Trophoblast cell (in vitro differentiated cells and primary cell): ENCODE measurements around the gene ARL13B.
A peak's percentile ranks its signal among the peaks of the same experiment; 100 is the strongest.

Experiments used
- DNase-seq, 2 donors: peaks; one replicate each; pipeline ENCODE4 v3.0.0-alpha.2; 2016
- H2AFZ ChIP-seq: 2 replicates; pipeline ENCODE4 v1.6.1; 2013; ENCODE audit warnings: low read length, moderate library complexity, mild to moderate bottlenecking; ENCODE audit not compliant: insufficient read depth, poor library complexity
- H2AK5ac ChIP-seq: 2 replicates; pipeline ENCODE4 v1.6.1; 2013; ENCODE audit warnings: mild to moderate bottlenecking, low read length
- H2BK120ac ChIP-seq: 2 replicates; pipeline ENCODE4 v1.6.1; 2013; ENCODE audit warnings: low read length, mild to moderate bottlenecking, moderate library complexity; ENCODE audit not compliant: insufficient read depth, poor library complexity
- H2BK12ac ChIP-seq: 2 replicates; pipeline ENCODE4 v1.6.1; 2013; ENCODE audit warnings: mild to moderate bottlenecking, low read length, moderate library complexity
- H2BK5ac ChIP-seq: 2 replicates; pipeline ENCODE4 v1.6.1; 2013; ENCODE audit warnings: low read length, low read depth, moderate library complexity, mild to moderate bottlenecking; ENCODE audit not compliant: poor library complexity
- H3K14ac ChIP-seq: 2 replicates; pipeline ENCODE4 v1.6.1; 2013; ENCODE audit warnings: mild to moderate bottlenecking, low read length
- H3K18ac ChIP-seq: 2 replicates; pipeline ENCODE4 v1.6.1; 2013; ENCODE audit warnings: mild to moderate bottlenecking, low read length
- H3K23ac ChIP-seq: 2 replicates; pipeline ENCODE4 v1.6.1; 2013; ENCODE audit warnings: low read length
- H3K27ac ChIP-seq: 2 replicates; pipeline ENCODE4 v1.5.1; 2013; ENCODE audit warnings: low read depth, mild to moderate bottlenecking, inconsistent platforms, low read length, moderate library complexity
- H3K27me3 ChIP-seq: 2 replicates; pipeline ENCODE4 v1.6.1; 2013; ENCODE audit warnings: inconsistent platforms, mild to moderate bottlenecking, low read length, moderate library complexity; ENCODE audit not compliant: insufficient read depth
- H3K36me3 ChIP-seq, 2 experiments: 1 replicate in 1 of 2; 2 replicates in 1 of 2; pipeline ENCODE4 v1.6.1; 2013; ENCODE audit warnings: low read length in 2 of 2, mild to moderate bottlenecking in 2 of 2, moderate library complexity in 1 of 2; ENCODE audit not compliant: insufficient read depth in 2 of 2, control insufficient read depth in 1 of 2
- H3K4ac ChIP-seq: 2 replicates; pipeline ENCODE4 v1.6.1; 2013; ENCODE audit warnings: low read depth, mild to moderate bottlenecking, low read length, moderate library complexity
- H3K4me1 ChIP-seq, 2 experiments: 1 replicate in 1 of 2; 2 replicates in 1 of 2; pipeline ENCODE4 v1.6.1; 2013; ENCODE audit warnings: low read length in 2 of 2, mild to moderate bottlenecking in 2 of 2, moderate library complexity in 1 of 2; ENCODE audit not compliant: insufficient read depth in 2 of 2, control insufficient read depth in 1 of 2
- H3K4me2 ChIP-seq: 2 replicates; pipeline ENCODE4 v1.6.1; 2013; ENCODE audit warnings: inconsistent platforms, mild to moderate bottlenecking, low read length, moderate library complexity
- H3K4me3 ChIP-seq: 2 replicates; pipeline ENCODE4 v1.5.1; 2013; ENCODE audit warnings: mild to moderate bottlenecking, low read depth, low read length, inconsistent platforms
- H3K79me1 ChIP-seq: one replicate; pipeline ENCODE4 v1.6.1; 2013; ENCODE audit warnings: low read length
- H3K79me2 ChIP-seq: 2 replicates; pipeline ENCODE4 v1.6.1; 2013; ENCODE audit warnings: low read length, mild to moderate bottlenecking; ENCODE audit not compliant: control insufficient read depth, insufficient read depth, poor library complexity
- H3K9ac ChIP-seq: 2 replicates; pipeline ENCODE4 v1.6.1; 2013; ENCODE audit warnings: mild to moderate bottlenecking, low read length
- H3K9me3 ChIP-seq: 2 replicates; pipeline ENCODE4 v1.6.1; 2013; ENCODE audit warnings: low read depth, mild to moderate bottlenecking, control low read depth, inconsistent platforms, low read length; ENCODE audit not compliant: insufficient read depth
- H4K12ac ChIP-seq: 2 replicates; pipeline ENCODE4 v1.6.1; 2013; ENCODE audit warnings: low read depth, mild to moderate bottlenecking, low read length, moderate library complexity
- H4K8ac ChIP-seq: 2 replicates; pipeline ENCODE4 v1.6.1; 2013; ENCODE audit warnings: low read depth, mild to moderate bottlenecking, low read length, moderate library complexity
- H4K91ac ChIP-seq: one replicate; pipeline ENCODE4 v1.6.1; 2013; ENCODE audit warnings: low read depth, mild to moderate bottlenecking, low read length, moderate library complexity
- WGBS: extraction: QIAGEN DNeasy Blood & Tissue Kit; methylation state at CpG from one replicate; pipeline ENCODE4 v1.1.7; 2013; ENCODE audit warnings: missing lambda C conversion rate; ENCODE audit not compliant: insufficient read length, insufficient coverage; ENCODE audit errors: extremely low coverage; 5-methylcytosine and 5-hydroxymethylcytosine counted together

Gene ARL13B

GRCh38 chr3:94024385-94024784 lies 44.4 kb downstream of the ARL13B start:
- Histone ChIP-seq H2BK120ac (no peak overlapping the region), H2AK5ac (no peak overlapping the region), H4K8ac (no peak overlapping the region), H3K9ac (no peak overlapping the region), H4K91ac (no peak overlapping the region), H3K79me2 (no peaks in the 10 kb centered on the region), H3K9me3 (no peaks in the 10 kb centered on the region), H2AFZ (no peak overlapping the region), H3K4me3 (no peak overlapping the region), H4K12ac (no peak overlapping the region), H2BK12ac (no peak overlapping the region), H3K14ac (no peak overlapping the region), H2BK5ac (no peak overlapping the region), H3K27ac (no peak overlapping the region), H3K23ac (no peak overlapping the region), H3K36me3 (no peaks in the 10 kb centered on the region), H3K27me3 (no peaks in the 10 kb centered on the region), H3K4me2 (no peak overlapping the region), H3K4me1 (no peaks in the 10 kb centered on the region), H3K79me1 (no peaks in the 10 kb centered on the region), H3K4ac (no peak overlapping the region), H3K18ac (no peak overlapping the region)
- WGBS, result no CpG with 5 or more reads among the region's 3 CpGs
- DNase-seq, result no peak

GRCh38 chr3:94026623-94027022 lies 46.7 kb downstream of the ARL13B start:
- Histone ChIP-seq H3K79me1 (no peaks in the 10 kb centered on the region), H3K79me2 (no peaks in the 10 kb centered on the region), H4K8ac (no peak overlapping the region), H3K4me2 (no peak overlapping the region), H2BK5ac (no peak overlapping the region), H3K4me1 (no peaks in the 10 kb centered on the region), H3K9me3 (no peaks in the 10 kb centered on the region), H3K36me3 (no peaks in the 10 kb centered on the region), H2BK120ac (no peak overlapping the region), H2AFZ (no peak overlapping the region), H3K9ac (no peak overlapping the region), H3K27me3 (no peaks in the 10 kb centered on the region), H2BK12ac (no peak overlapping the region), H3K4ac (no peak overlapping the region), H3K4me3 (no peak overlapping the region), H3K14ac (no peak overlapping the region), H3K23ac (no peak overlapping the region), H4K91ac (no peak overlapping the region), H4K12ac (no peak overlapping the region), H3K27ac (no peak overlapping the region), H3K18ac (no peak overlapping the region), H2AK5ac (no peak overlapping the region)
- no CpG with 5 or more reads among the region's 2 CpGs for WGBS
- no peak for DNase-seq

DNA sequence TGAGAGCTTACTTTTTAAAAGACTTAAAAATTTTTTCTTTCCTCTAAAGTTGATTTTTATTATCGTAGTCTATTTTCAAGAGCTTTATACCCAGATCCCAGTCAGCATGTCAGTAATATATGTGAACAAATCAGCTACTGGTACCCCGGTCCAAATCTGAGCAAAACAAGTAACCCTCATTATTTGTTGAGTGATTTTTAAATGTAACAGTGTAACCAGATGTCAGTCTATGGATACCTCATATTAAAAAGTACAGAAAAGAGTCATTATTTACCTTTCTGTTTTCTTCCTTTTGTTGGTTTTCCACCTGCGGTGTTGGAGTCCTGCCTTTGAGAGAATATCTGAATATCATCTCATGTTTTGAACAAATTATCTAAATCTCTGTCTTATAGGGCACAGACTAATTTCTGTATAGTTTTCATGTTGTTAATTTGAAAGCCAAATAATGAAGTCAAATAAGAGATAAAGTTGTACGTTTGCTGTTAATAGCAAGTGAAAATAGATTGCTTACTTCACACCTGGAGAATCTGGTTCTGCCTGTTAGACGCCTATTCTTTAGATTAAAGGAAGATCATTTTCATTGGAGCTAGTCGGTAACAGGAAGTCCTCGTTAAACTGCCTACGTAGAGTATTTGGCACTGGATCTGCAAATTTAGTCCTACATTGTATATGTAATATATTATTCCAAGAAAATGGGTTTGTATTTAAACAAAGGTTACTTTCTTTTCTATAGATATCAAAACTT lies 48.3 kb downstream of the ARL13B start, which contains the start of gene STX19:
Gene STX19 (minus strand): TSS at position 505 of the 745 bp plus-strand sequence. CDS start 13,328 bp downstream, outside the sequence.
- H3K4me1 ChIP-seq, result no peaks in the 10 kb centered on the region
- H3K18ac ChIP-seq, result no peak within 1 kb of the TSS
- no peak within 1 kb of the TSS for H2AK5ac ChIP-seq
- no peak within 1 kb of the TSS for H2AFZ ChIP-seq
- H3K27me3 ChIP-seq, result no peaks in the 10 kb centered on the region
- no peak within 1 kb of the TSS for H2BK12ac ChIP-seq
- peak; percentile 38 to 83 for DNase-seq
- no peak within 1 kb of the TSS for H3K27ac ChIP-seq
- no CpG with 5 or more reads among the region's 8 CpGs for WGBS
- H4K8ac ChIP-seq, result no peak within 1 kb of the TSS
- no peak within 1 kb of the TSS for H3K4me2 ChIP-seq
- H2BK120ac ChIP-seq, result no peak within 1 kb of the TSS
- no peak within 1 kb of the TSS for H3K4me3 ChIP-seq
- no peak within 1 kb of the TSS for H3K14ac ChIP-seq
- H4K91ac ChIP-seq, result no peak within 1 kb of the TSS
- H3K79me2 ChIP-seq, result no peaks in the 10 kb centered on the region
- no peak within 1 kb of the TSS for H3K23ac ChIP-seq
- no peak within 1 kb of the TSS for H4K12ac ChIP-seq
- no peak within 1 kb of the TSS for H3K9ac ChIP-seq
- H3K4ac ChIP-seq, result no peak within 1 kb of the TSS
- no peak within 1 kb of the TSS for H2BK5ac ChIP-seq
- H3K36me3 ChIP-seq, result no peaks in the 10 kb centered on the region
- no peaks in the 10 kb centered on the region for H3K9me3 ChIP-seq
- no peaks in the 10 kb centered on the region for H3K79me1 ChIP-seq

GRCh38 chr3:94036909-94037507 lies 57.1 kb downstream of the ARL13B start:
- H4K12ac ChIP-seq, result no peak overlapping the region
- H3K23ac ChIP-seq, result no peak overlapping the region
- no peak overlapping the region for H2BK5ac ChIP-seq
- no peak overlapping the region for H3K4me2 ChIP-seq
- no peak overlapping the region for H2BK120ac ChIP-seq
- no peak overlapping the region for H3K9ac ChIP-seq
- no peaks in the 10 kb centered on the region for H3K36me3 ChIP-seq
- H3K4ac ChIP-seq, result no peak overlapping the region
- H2AFZ ChIP-seq, result no peak overlapping the region
- H2AK5ac ChIP-seq, result no peak overlapping the region
- no peaks in the 10 kb centered on the region for H3K79me1 ChIP-seq
- no peaks in the 10 kb centered on the region for H3K4me1 ChIP-seq
- no peak overlapping the region for H3K4me3 ChIP-seq
- H3K27ac ChIP-seq, result no peak overlapping the region
- H3K18ac ChIP-seq, result no peak overlapping the region
- no peak overlapping the region for H3K14ac ChIP-seq
- H4K8ac ChIP-seq, result no peak overlapping the region
- H3K9me3 ChIP-seq, result no peaks in the 10 kb centered on the region
- peak in 1 of 2 donors; percentile 53 for DNase-seq
- no peaks in the 10 kb centered on the region for H3K27me3 ChIP-seq
- no peak overlapping the region for H4K91ac ChIP-seq
- no CpG with 5 or more reads among the region's 3 CpGs for WGBS
- H3K79me2 ChIP-seq, result no peaks in the 10 kb centered on the region
- H2BK12ac ChIP-seq, result no peak overlapping the region
